Glomerular endothelial cell (primary cell): ENCODE data around the gene POLR2J2. TPM values are rescaled to one million over a fixed set of nuclear protein-coding genes. Genes with fewer than 3 reads are reported as not detected.
"Not testable (repeated sequence)": the region's sequence is repeated elsewhere in the genome, so short reads cannot be mapped to it uniquely, and the experiment has no call there.

Source experiments
- DNase-seq: peaks from one replicate; pipeline ENCODE4 v3.0.0-alpha.2; 2011; ENCODE audit warnings: low read depth, low spot score; ENCODE audit errors: extremely low read depth
- total RNA-seq: library from RNA; depleted of rRNA; stranded (reverse); fragments of >200 nt; gene quantifications from 2 replicates; pipeline ENCODE4 v1.2.3, GENCODE V29; 2015

Gene POLR2J2
- total RNA-seq, 1 donor from 2014 or later, result 6.1 TPM

DNA sequence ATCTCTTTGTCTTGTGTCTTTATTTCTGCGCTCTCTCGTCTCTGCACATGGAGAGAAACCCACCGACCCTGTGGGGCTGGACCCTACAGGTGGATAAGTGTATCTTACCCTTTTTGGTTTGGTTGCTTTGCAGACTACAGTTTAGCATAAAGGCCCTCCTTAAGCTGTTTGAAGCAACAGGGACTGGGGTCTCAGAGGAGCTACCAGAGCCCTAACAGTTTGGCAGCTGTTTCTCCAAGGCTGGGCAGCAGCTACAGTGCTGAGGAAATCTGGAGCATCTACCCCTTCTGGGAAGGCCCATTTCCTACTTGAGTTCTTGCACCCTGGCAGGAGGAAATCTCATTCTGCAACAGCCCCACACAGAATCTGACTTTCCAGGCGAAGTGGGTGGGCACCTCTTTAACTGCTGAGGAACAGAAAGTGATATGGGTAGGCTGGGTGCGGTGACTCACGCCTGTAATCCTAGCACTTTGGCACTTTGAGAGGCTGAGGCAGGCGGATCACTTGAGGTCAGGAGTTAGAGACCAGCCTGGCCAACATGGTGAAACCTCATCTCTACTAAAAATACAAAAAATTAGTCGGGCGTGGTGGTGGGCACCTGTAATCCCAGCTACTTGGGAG is 2.1 kb upstream of the POLR2J2 start:
- DNase-seq, result not testable (repeated sequence)

DNA sequence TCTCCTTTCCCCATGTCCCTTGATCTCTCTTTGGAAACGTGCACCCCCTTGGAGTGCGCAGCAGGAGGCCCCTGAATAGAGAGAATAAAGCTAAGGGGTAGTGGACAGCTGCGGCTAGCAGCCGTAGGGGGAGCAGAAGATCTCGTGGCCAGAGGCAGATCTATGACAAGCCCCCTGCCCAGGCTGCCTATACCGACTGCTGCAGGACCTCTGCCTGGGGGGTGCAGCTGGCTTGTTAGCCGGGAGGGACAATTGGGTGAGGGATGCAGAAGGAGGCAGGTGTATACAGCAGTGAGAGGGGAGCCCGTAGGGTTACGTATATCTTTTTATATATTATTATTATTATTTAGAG is 469 bp upstream of the POLR2J2 start:
- not testable (repeated sequence) for DNase-seq

- DNase-seq, result not testable (repeated sequence)
Measured at GRCh38 chr7:102667523-102667922, 3.9 kb downstream of the POLR2J2 start.

DNA sequence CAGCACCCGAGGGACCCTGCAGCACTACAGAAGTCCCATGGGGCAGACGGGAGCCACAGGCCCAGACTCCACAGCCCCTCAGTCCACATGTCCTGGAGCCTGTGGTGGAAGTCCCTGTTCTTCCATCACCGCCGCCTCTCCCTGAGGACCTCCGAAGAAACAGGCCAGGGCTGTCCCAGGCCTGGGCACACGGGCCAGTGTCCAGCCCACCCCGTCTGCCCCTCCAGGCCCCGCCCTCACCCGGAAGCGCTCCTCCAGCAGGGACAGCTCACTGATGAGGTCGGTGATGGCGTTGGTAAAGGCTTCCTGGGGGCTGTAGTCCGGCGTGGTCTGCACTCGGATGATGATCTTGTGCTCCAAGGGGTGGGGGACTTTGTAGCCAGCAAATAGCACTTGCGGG is 4.6 kb downstream of the POLR2J2 start:
- not testable (repeated sequence) for DNase-seq

DNA sequence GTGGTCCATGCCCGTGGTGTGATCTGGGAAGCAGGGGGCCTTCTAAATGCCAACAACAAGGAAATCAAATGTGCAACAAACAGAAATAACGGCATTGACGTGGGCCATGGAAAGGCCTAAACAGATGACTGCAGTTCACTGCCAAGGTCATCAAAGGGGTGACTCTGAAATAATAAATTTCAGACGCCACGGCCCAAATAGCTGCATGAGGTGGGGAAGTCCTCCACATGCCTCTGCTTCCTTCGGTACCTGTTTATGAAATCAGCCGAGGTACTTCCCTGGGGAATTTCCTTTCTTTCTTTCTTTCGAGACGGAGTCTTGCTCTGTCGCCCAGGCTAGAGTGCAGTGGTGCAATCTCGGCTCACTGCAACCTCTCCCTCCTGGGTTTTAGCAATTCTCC is 6.7 kb downstream of the POLR2J2 start:
- not testable (repeated sequence) for DNase-seq

GRCh38 chr7:102649924-102650323 is 21.5 kb downstream of the POLR2J2 start, which contains the start of gene SPDYE2B:
Gene SPDYE2B, plus strand, starts transcription at chr7:102650319. Its CDS starts 2,030 bp downstream, at chr7:102652349.
- DNase-seq, result not testable (repeated sequence)

GRCh38 chr7:102647813-102648212 is 23.6 kb downstream of the POLR2J2 start:
- not testable (repeated sequence) for DNase-seq

DNA sequence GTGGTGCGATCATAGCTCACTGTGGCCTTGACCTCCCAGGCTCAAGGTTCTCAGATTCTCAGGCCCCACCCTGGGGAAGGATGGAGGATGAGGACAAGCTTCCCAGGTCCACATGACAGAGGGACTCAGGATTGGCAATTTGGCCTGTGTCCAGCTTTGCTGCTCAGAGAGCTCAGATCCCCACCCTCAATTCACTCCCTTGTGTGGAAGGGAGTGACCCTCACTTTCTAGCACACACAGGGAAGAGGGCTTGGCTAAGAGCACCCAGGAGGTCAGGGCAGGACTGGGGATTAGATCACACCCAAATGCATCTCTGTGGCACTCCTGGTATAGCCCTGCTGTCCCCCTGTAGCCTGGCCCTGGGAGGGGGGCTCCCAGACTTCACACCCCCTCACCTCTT is 28.1 kb downstream of the POLR2J2 start:
- not testable (repeated sequence) for DNase-seq

DNA sequence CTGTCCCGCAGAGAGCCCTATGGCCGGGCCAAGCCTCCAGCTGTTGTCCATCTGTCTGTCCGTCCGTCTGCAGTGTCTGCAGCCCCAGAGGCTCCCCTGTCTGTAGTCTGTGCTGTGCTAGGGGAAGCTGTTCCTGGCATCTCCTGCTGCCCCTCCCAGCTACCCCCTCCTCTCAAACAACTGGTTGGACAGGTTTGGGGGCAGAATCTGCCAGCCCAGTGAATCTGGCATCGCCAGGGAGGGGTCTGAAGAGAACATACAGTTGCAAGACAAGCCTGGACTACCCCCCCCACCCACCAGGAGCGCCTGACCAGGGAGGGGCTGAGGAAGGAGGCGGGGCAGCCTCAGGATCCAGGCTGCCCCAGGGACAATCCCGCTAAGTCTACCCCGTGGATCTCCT is 28.8 kb downstream of the POLR2J2 start, which contains the start of gene UPK3BL1:
Gene UPK3BL1, minus strand, starts transcription at position 101 of the 400 bp plus-strand sequence. Its CDS starts 50 bp downstream, at position 51.
- not testable (repeated sequence) for DNase-seq

DNA sequence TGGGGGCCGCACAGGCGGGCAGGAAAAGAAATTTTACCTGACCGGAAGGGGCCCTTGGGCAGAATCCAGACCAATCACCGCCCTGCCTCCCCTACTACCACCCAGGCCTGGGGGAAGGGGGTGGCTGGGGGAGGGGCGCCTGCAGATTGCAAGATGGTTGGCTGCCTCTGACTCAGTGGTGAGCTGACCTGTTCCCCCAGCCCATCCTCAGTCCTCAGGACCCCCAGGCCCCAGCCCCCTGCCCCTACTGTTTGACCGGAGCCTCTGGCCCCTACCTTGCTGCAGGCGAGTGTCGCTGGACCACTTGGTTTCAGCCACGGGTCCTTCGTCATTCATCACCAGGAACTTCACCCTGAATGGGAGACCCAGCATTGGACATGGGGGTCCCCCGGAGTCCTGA is 32.6 kb downstream of the POLR2J2 start:
- not testable (repeated sequence) for DNase-seq

GRCh38 chr7:102636956-102637355 is 34.5 kb downstream of the POLR2J2 start:
- not testable (repeated sequence) for DNase-seq

DNA sequence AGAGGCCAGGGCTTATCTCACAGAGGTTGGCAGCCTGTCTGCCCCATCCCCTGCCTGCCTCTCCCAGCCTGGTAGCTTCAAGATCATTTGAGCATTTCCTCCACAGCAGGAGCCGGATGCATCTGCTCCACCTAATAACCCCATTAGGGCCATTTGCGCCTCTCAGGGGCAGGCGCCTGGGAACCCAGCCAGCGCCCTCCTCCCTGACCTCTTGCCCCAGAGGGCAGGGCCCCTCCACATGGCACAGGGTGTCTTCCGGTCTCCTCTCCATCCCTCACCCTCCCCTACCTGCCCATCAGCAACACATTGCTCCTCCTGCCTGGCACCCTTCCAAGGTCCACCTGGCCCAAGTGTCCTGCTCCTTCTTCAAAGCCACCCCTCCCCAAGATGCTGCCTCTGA is 36.1 kb downstream of the POLR2J2 start:
- not testable (repeated sequence) for DNase-seq

DNA sequence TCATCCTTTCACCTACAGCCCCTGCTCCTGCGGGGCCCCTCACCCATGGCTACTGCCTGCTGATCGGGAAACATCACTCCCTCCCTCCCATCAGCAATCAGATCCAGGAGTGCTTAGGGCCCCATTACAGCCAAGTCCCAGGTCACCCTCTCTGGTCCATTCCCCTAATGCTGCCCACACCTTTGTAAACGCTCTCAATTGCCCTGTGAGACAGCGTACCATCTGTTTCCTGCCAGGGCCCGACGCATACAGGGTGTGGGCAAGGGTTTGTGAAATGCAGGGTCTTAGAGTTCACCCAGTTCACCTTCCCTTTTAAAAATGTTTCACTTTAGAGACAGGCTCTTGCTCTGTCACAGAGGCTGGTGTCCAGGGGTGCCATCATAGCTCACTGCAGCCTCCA is 37.2 kb downstream of the POLR2J2 start:
- DNase-seq, result not testable (repeated sequence)

GRCh38 chr7:102630622-102631021 is 40.8 kb downstream of the POLR2J2 start:
- not testable (repeated sequence) for DNase-seq

- not testable (repeated sequence) for DNase-seq
Measured at GRCh38 chr7:102627271-102627904, 44.1 kb downstream of the POLR2J2 start.

- not testable (repeated sequence) for DNase-seq
Measured at GRCh38 chr7:102618122-102618521, 53.3 kb downstream of the POLR2J2 start.

- not testable (repeated sequence) for DNase-seq
Measured at GRCh38 chr7:102616507-102617125, 54.8 kb downstream of the POLR2J2 start, which contains the start of gene RASA4. Gene RASA4, minus strand, starts transcription at chr7:102616756. Its CDS starts 67 bp downstream, at chr7:102616689.

Other genes starting within 250 kb of the POLR2J2 start
- 90.0 and 108 TPM in 2 replicates for gene ORAI2, start 238.1 kb downstream of the POLR2J2 start, total RNA-seq
- gene ALKBH4, start 206.8 kb downstream of the POLR2J2 start, total RNA-seq, result 12.5 and 12.8 TPM in 2 replicates
- 17.1 and 23.5 TPM in 2 replicates for gene LRWD1, start 206.7 kb downstream of the POLR2J2 start, total RNA-seq
- gene POLR2J, start 192.7 kb downstream of the POLR2J2 start, total RNA-seq, result 50.5 and 54.8 TPM in 2 replicates
- 12.1 and 14.4 TPM in 2 replicates for gene RASA4B, start 153.9 kb downstream of the POLR2J2 start, total RNA-seq
- gene UPK3BL2, start 128.0 kb downstream of the POLR2J2 start, total RNA-seq, result 9.7 and 11.7 TPM in 2 replicates
- gene SPDYE2, start 120.4 kb downstream of the POLR2J2 start, total RNA-seq, result not detected in 2 replicates
- gene POLR2J3, start 99.1 kb downstream of the POLR2J2 start, total RNA-seq, result 16.6 and 21.4 TPM in 2 replicates
- gene RASA4, start 54.9 kb downstream of the POLR2J2 start, total RNA-seq, result 22.0 and 30.1 TPM in 2 replicates
- gene UPK3BL1, start 28.9 kb downstream of the POLR2J2 start, total RNA-seq, result 13.4 and 24.4 TPM in 2 replicates
- gene SPDYE2B, start 21.3 kb downstream of the POLR2J2 start, total RNA-seq, result not detected in 2 replicates
- 4.6 and 8.9 TPM in 2 replicates for gene FAM185A, start 77.3 kb upstream of the POLR2J2 start, total RNA-seq
- 34.6 and 71.4 TPM in 2 replicates for gene LRRC17, start 241.3 kb upstream of the POLR2J2 start, total RNA-seq